ENCODE measurements around the gene ZNF239.
"Not testable (repeated sequence)": the region's sequence is repeated elsewhere in the genome, so short reads cannot be mapped to it uniquely, and the experiment has no call there.

Gene ZNF239

GRCh38 chr10:43607199-43607573 is 32.8 kb upstream of the ZNF239 start:
- no peak overlapping the region for H3K27ac ChIP-seq
- TF ChIP-seq CTCF (IDR thresholded peaks at IDR 0.05): no peak

GRCh38 chr10:43606323-43607198 is 32.1 kb upstream of the ZNF239 start, which contains the start of gene ZNF485:
ZNF485 (plus strand) TSS chr10:43606438; CDS start chr10:43607051, 613 bp downstream.
- Histone ChIP-seq H3K4me3 (peak within 1 kb of the TSS; percentile 100), H3K27ac (peak within 1 kb of the TSS; percentile 19 to 85)
- DNase-seq (ENCODE audit: low spot score): peak; percentile 79
- TF ChIP-seq CTCF (IDR thresholded peaks at IDR 0.05): no peak

More at GRCh38 chr10:43607199-43607573, 32.8 kb upstream of the ZNF239 start:
- DNase-seq (ENCODE audit: low spot score): no peak
- peak overlapping the region; percentile 100 for H3K4me3 ChIP-seq

GRCh38 chr10:43605850-43606322 is 31.5 kb upstream of the ZNF239 start:
- TF ChIP-seq CTCF (IDR thresholded peaks at IDR 0.05): no peak
- Histone ChIP-seq H3K27ac (peak overlapping the region; percentile 19 to 85), H3K4me3 (peak overlapping the region; percentile 100)
- DNase-seq (ENCODE audit: low spot score): no peak

- H3K4me3 ChIP-seq; H3K27ac ChIP-seq; DNase-seq (ENCODE audit: low spot score): not testable (repeated sequence)
Observed at GRCh38 chr10:43601576-43601975, 27.2 kb upstream of the ZNF239 start.

- TF ChIP-seq CTCF (IDR thresholded peaks at IDR 0.05): no peak
- DNase-seq (ENCODE audit: low spot score): no peak
- Histone ChIP-seq H3K27ac (no peak overlapping the region), H3K4me3 (no peak overlapping the region)
Observed at GRCh38 chr10:43599333-43599732, 24.9 kb upstream of the ZNF239 start.

- DNase-seq (ENCODE audit: low spot score): no peak
- Histone ChIP-seq H3K4me3 (no peak overlapping the region), H3K27ac (no peak overlapping the region)
- no peak for TF ChIP-seq CTCF (IDR thresholded peaks at IDR 0.05)
Observed at GRCh38 chr10:43598446-43598845, 24.0 kb upstream of the ZNF239 start.

GRCh38 chr10:43596546-43596945 is 22.1 kb upstream of the ZNF239 start:
- Histone ChIP-seq H3K4me3 (no peak overlapping the region), H3K27ac (no peak overlapping the region)
- DNase-seq (ENCODE audit: low spot score): no peak
- no peak for TF ChIP-seq CTCF (IDR thresholded peaks at IDR 0.05)
